AG04450 (cell line): ENCODE data around the gene WNK2. TPM values are rescaled to one million over a fixed set of nuclear protein-coding genes. Genes with fewer than 3 reads are reported as not detected.

ENCODE experiments used
- CTCF ChIA-PET: fragments of 300-600, 350-600 bp; formaldehyde crosslinking; extraction: SDS; loops from one replicate; lab custom pipeline; 2022; ENCODE audit warnings: antibody characterized with exemption, inconsistent platforms; lab: Charles Lee
- POLR2A ChIA-PET: fragments of 350-600 bp; formaldehyde crosslinking; extraction: SDS; loops from one replicate; lab custom pipeline; 2021; ENCODE audit warnings: antibody characterized with exemption, inconsistent platforms; lab: Yijun Ruan, JAX
- DNase-seq: peaks from one replicate; pipeline ENCODE4 v3.0.0-alpha.2; 2011; ENCODE audit warnings: low read depth, low spot score
- H3K27ac ChIP-seq: one replicate; pipeline ENCODE4 v1.5.1; 2012; ENCODE audit warnings: low read depth, low read length, control low read depth
- H3K27me3 ChIP-seq: one replicate; pipeline ENCODE4 v1.6.0; 2012; ENCODE audit warnings: low read length; ENCODE audit not compliant: control insufficient read depth, insufficient read depth
- H3K4me3 ChIP-seq: 2 replicates; pipeline ENCODE4 v1.5.1; 2011; ENCODE audit warnings: mild to moderate bottlenecking, low read depth, low read length, control low read depth
- H3K9me3 ChIP-seq: 2 replicates; pipeline ENCODE4 v1.5.1; 2012; ENCODE audit warnings: low read length; ENCODE audit not compliant: control insufficient read depth, insufficient read depth
- CTCF ChIP-seq: IDR thresholded peaks from 2 replicates; pipeline ENCODE4 v1.5.1; 2011; ENCODE audit warnings: low read depth, low read length, control low read depth, inconsistent platforms
- polyA plus RNA-seq: library from polyadenylated mRNA; depleted of rRNA; stranded (reverse); fragments of >200 nt; gene quantifications from 2 replicates; pipeline ENCODE4 v1.2.3, GENCODE V29; 2011

The WNK2 gene
- polyA plus RNA-seq, 1 experiment = not detected

DNA sequence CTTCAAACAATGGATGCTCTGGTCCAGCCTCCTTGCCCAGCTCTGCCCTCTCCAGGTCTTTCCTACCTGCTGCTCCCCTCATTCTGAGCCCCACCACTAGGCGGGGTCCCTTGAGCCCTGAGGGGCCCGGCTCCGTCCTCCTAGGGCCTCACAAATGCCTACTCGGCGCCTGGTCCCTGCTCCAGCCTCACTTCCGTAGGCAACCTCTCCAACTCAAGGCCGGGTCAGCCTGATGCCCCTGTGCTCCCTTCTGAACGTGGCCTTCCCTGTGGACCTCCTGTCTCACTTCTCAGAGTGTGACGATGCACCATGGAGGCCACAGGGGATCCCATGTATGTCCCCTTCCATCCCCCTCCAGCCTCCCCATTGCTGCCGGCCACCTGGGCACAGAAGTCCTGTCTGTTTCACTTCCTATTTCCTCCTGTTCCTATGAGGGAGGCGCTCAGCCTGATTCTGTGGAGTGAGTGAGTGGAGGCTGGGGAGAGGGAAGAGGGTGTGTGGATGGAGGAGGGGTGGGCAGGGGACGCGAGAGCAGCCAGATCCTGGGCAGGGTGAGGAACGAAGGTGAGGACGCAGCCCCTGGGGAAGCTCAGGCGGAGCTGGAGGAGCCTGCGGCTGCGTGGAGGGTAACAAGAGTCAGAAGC is 140.4 kb downstream of the WNK2 start:
- Histone ChIP-seq H3K27me3 (no peaks in the 10 kb centered on the region), H3K9me3 (no peaks in the 10 kb centered on the region), H3K27ac (no peak overlapping the region), H3K4me3 (no peak overlapping the region)
- ChIA-PET POLR2A (no interaction called here), CTCF (no interaction called here)
- DNase-seq = no peak
- no peak for TF ChIP-seq CTCF

DNA sequence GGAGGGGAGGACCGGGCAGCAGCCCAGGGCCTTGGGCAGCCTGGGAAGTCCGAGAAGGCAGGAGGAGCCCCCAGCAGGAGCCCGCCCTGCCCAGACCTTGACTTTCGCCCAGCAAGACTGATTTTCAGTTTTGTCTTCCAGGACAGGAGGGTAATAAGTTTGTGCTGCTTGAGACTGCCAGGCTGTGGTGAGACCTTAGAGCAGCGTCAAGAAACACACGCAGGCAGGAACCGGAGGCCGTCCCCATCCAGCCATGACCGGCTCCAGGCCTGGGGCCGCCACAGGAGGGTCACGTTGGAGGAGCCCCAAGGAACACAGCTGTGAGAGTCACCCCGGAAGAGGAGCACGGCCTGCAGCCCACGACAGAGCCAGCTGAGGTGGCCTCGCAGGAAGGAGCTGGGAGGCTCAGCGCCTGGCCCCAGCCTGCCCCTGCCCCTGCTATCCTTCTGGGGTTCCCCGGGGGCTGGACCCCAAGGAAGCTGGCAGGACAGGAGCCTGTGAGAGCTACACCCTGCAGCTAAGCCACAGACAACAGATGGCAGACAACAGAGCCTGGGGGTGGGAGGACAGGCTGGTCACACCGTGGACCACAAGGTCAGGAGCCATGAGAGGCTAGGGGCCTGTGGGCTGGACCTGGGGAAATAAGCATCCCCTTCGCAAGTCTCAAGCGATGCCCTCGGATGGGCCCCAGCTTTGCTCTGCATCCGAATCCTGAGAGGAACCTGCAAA is 141.5 kb downstream of the WNK2 start:
- DNase-seq = no peak
- no peaks in the 10 kb centered on the region for H3K9me3 ChIP-seq
- POLR2A ChIA-PET = no interaction called here
- H3K27me3 ChIP-seq = no peaks in the 10 kb centered on the region
- no peak overlapping the region for H3K4me3 ChIP-seq
- CTCF ChIA-PET = no interaction called here
- H3K27ac ChIP-seq = no peak overlapping the region
- TF ChIP-seq CTCF = no peak

DNA sequence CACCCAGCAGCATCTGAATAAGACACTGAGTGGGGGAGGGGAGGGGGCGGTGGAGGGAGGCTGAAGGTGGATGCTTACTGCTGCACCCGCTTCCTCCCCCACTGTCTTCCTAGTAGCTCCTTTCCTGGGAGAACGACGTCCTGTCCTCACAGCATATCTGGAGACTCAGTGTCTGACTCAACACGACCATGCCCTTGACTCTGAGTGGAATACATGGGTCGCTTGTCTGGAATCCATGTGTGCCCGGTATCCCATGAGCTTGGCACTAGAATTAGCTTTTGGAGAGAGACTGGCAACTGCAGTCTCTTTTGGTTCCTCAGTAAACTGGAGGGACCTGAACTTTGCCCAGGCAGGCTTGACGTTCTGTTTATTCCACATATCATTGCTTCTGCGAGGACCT is 142.1 kb downstream of the WNK2 start:
- CTCF ChIA-PET = no interaction called here
- POLR2A ChIA-PET = no interaction called here
- DNase-seq = no peak

GRCh38 chr9:93326654-93327053 is 142.7 kb downstream of the WNK2 start:
- DNase-seq = no peak
- Histone ChIP-seq H3K9me3 (no peaks in the 10 kb centered on the region), H3K4me3 (no peak overlapping the region), H3K27ac (no peak overlapping the region), H3K27me3 (no peaks in the 10 kb centered on the region)
- TF ChIP-seq CTCF = no peak
- ChIA-PET POLR2A (no interaction called here), CTCF (no interaction called here)

More for the DNA sequence above, 142.1 kb downstream of the WNK2 start:
- Histone ChIP-seq H3K9me3 (no peaks in the 10 kb centered on the region), H3K27me3 (no peaks in the 10 kb centered on the region), H3K27ac (no peak overlapping the region), H3K4me3 (no peak overlapping the region)
- TF ChIP-seq CTCF = no peak

GRCh38 chr9:93329629-93330280 is 145.8 kb downstream of the WNK2 start:
- ChIA-PET CTCF (no interaction called here), POLR2A (interaction anchor here (0.7 kb wide), 1 partner anchor 461 kb away, joined by 3 read pairs; no protein-coding TSS in a partner anchor)
- no peak overlapping the region for H3K4me3 ChIP-seq
- no peaks in the 10 kb centered on the region for H3K27me3 ChIP-seq
- no peak for DNase-seq
- no peak for TF ChIP-seq CTCF
- no peaks in the 10 kb centered on the region for H3K9me3 ChIP-seq
- no peak overlapping the region for H3K27ac ChIP-seq
